MCF 10A (cell line): ENCODE data around the gene PRKAR2B. TPM values are rescaled to one million over a fixed set of nuclear protein-coding genes. Genes with fewer than 3 reads are reported as not detected.

Experiments
- BruUV-seq: library from RNA; stranded (reverse); fragments of 400-500 nt; replicated peaks from 2 replicates; lab custom pipeline; 2021; lab: Mats Ljungman, UMichigan
- CTCF ChIA-PET: fragments of 300-600 bp; sonication (Branson Sonifier 250); formaldehyde crosslinking; extraction: SDS; loops from one replicate; lab custom pipeline; 2021; ENCODE audit warnings: antibody characterized with exemption, inconsistent platforms; lab: Yijun Ruan, JAX
- POLR2A ChIA-PET: fragments of 300-600, 350-650 bp; sonication (Branson Sonifier 250); formaldehyde crosslinking; extraction: SDS; loops from one replicate; lab custom pipeline; 2020; ENCODE audit warnings: antibody characterized with exemption, inconsistent platforms; lab: Yijun Ruan, JAX
- DNase-seq: peaks from one replicate; pipeline ENCODE4 v3.0.0-alpha.2; 2018; ENCODE audit not compliant: unreplicated experiment
- H3K27ac Mint-ChIP-seq: one replicate; pipeline ENCODE4 v1.8.0; 2022; ENCODE audit warnings: mild to moderate bottlenecking, low read depth, mixed read lengths; ENCODE audit not compliant: unreplicated experiment
- H3K27me3 Mint-ChIP-seq: one replicate; pipeline ENCODE4 v1.8.0; 2022; ENCODE audit warnings: mixed read lengths; ENCODE audit not compliant: insufficient read depth, unreplicated experiment
- H3K36me3 Mint-ChIP-seq: one replicate; pipeline ENCODE4 v1.8.0; 2022; ENCODE audit warnings: mild to moderate bottlenecking, moderate library complexity, mixed read lengths; ENCODE audit not compliant: insufficient read depth, unreplicated experiment
- H3K4me1 Mint-ChIP-seq: one replicate; pipeline ENCODE4 v1.8.0; 2022; ENCODE audit warnings: mixed read lengths; ENCODE audit not compliant: insufficient read depth, unreplicated experiment
- H3K4me3 Mint-ChIP-seq: one replicate; pipeline ENCODE4 v1.8.0; 2022; ENCODE audit warnings: mild to moderate bottlenecking, moderate library complexity, mixed read lengths; ENCODE audit not compliant: unreplicated experiment
- H3K9me3 Mint-ChIP-seq: one replicate; pipeline ENCODE4 v1.8.0; 2022; ENCODE audit warnings: mixed read lengths; ENCODE audit not compliant: unreplicated experiment
- CTCF ChIP-seq: fragments of 200-600 bp; IDR thresholded peaks from one replicate; pipeline ENCODE4 v1.8.0; 2022; ENCODE audit warnings: antibody characterized with exemption, mild to moderate bottlenecking; ENCODE audit not compliant: unreplicated experiment
- intact Hi-C: fragments of 100-400 bp; cut with micrococcal nuclease; formaldehyde crosslinking; loops from 2 replicates; pipeline ENCODE4 v1.14.1; 2022
- total RNA-seq: library from RNA; stranded (reverse); gene quantifications from 2 replicates; pipeline ENCODE4 v1.2.3, GENCODE V29; 2022

PRKAR2B gene
- total RNA-seq, 1 experiment from 2014 or later: not detected

- TF ChIP-seq CTCF: no peak
- Mint-ChIP-seq H3K27ac (no peak overlapping the region), H3K4me1 (no peaks in the 10 kb centered on the region), H3K9me3 (no peaks in the 10 kb centered on the region), H3K36me3 (no peaks in the 10 kb centered on the region), H3K27me3 (peaks cover 26% of the 10 kb centered on the region), H3K4me3 (no peak overlapping the region)
- ChIA-PET POLR2A (interaction anchor here (0.5 to 0.6 kb wide), 2 partner anchors 9 to 10 kb away, joined by 3 read pairs; no protein-coding TSS in a partner anchor), CTCF (no interaction called here)
- intact Hi-C loops: no loop called here
- BruUV-seq: no TSS peak
- peak; percentile 43 for DNase-seq
Measured at GRCh38 chr7:107014387-107015023, 30.0 kb upstream of the PRKAR2B start.

- Mint-ChIP-seq H3K27ac (no peak overlapping the region), H3K27me3 (peaks cover 43% of the 10 kb centered on the region), H3K4me1 (no peaks in the 10 kb centered on the region), H3K9me3 (no peaks in the 10 kb centered on the region), H3K4me3 (no peak overlapping the region), H3K36me3 (no peaks in the 10 kb centered on the region)
- BruUV-seq: no TSS peak
- TF ChIP-seq CTCF: no peak
- intact Hi-C loops: no loop called here
- no peak for DNase-seq
- ChIA-PET POLR2A (no interaction called here), CTCF (no interaction called here)
Measured at GRCh38 chr7:107016312-107016711, 28.2 kb upstream of the PRKAR2B start.

GRCh38 chr7:107017965-107018719, 26.4 kb upstream of the PRKAR2B start:
- TF ChIP-seq CTCF: no peak
- no TSS peak for BruUV-seq
- Mint-ChIP-seq H3K9me3 (no peaks in the 10 kb centered on the region), H3K27me3 (peaks cover 43% of the 10 kb centered on the region), H3K4me1 (no peaks in the 10 kb centered on the region), H3K27ac (no peak overlapping the region), H3K4me3 (no peak overlapping the region), H3K36me3 (no peaks in the 10 kb centered on the region)
- DNase-seq: no peak
- CTCF ChIA-PET: no interaction called here
- POLR2A ChIA-PET: no interaction called here
- intact Hi-C loops: no loop called here

GRCh38 chr7:107020400-107020799, 24.1 kb upstream of the PRKAR2B start:
- no peak for TF ChIP-seq CTCF
- CTCF ChIA-PET: no interaction called here
- no peaks in the 10 kb centered on the region for H3K9me3 Mint-ChIP-seq
- BruUV-seq: no TSS peak
- POLR2A ChIA-PET: interaction anchor here (0.5 kb wide), 1 partner anchor 10 kb away, joined by 3 read pairs; no protein-coding TSS in a partner anchor
- no peak overlapping the region for H3K4me3 Mint-ChIP-seq
- H3K27ac Mint-ChIP-seq: no peak overlapping the region
- DNase-seq: no peak
- intact Hi-C loops: no loop called here
- no peaks in the 10 kb centered on the region for H3K36me3 Mint-ChIP-seq
- H3K27me3 Mint-ChIP-seq: peaks cover 43% of the 10 kb centered on the region
- no peaks in the 10 kb centered on the region for H3K4me1 Mint-ChIP-seq
